AG04449 (cell line): Measurements from ENCODE around the gene VTN.

Source experiments
- CTCF ChIA-PET: fragments of 350-600 bp; formaldehyde crosslinking; extraction: SDS; loops from one replicate; lab custom pipeline; 2021; ENCODE audit warnings: antibody characterized with exemption; lab: Yijun Ruan, JAX
- POLR2A ChIA-PET: fragments of 400-600, 350-600 bp; formaldehyde crosslinking; extraction: SDS; loops from one replicate; lab custom pipeline; 2020; ENCODE audit warnings: antibody characterized with exemption, inconsistent platforms; lab: Yijun Ruan, JAX
- DNase-seq: peaks from one replicate; pipeline ENCODE4 v3.0.0-alpha.2; 2010; ENCODE audit warnings: low read depth, low spot score
- H3K4me3 ChIP-seq: 2 replicates; pipeline ENCODE4 v1.5.1; 2011; ENCODE audit warnings: low read depth, mild to moderate bottlenecking, control low read depth, low read length
- TF ChIP-seq, protein P1 (sequence below): IDR thresholded peaks from one replicate; pipeline ENCODE4 v1.5.1; 2011; ENCODE audit warnings: mild to moderate bottlenecking, moderate library complexity, low read length, control low read depth, inconsistent platforms; ENCODE audit not compliant: insufficient read depth; ENCODE audit errors: missing control alignments

Gene VTN

DNA sequence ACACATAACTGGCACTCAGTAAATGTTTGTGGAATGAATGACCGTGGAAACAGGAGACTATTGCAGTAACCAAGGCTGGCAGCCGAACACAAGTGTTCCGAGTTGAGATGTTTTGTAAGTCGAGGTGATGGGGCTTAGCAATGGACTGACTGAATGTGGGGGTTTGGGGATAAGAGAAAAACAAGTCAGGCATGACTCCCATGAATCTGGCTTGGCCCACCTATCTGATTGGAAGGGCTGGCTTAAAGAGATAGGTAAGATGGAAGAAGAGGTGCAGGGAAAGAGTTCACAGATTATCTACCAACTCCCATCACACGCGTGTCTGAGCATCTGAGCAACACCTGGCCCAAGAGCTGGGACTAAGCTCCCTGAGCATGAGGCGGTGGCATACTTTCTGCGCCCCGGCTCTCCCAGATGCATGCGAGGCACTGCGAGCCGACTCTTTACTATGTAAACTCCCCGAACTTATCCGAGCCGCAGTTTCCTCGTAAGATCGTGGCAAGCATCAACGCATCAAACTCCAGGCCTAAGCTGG lies 35.4 kb downstream of the VTN start:
- peak overlapping the region; percentile 83 for H3K4me3 ChIP-seq
- TF ChIP-seq, protein P1, sequence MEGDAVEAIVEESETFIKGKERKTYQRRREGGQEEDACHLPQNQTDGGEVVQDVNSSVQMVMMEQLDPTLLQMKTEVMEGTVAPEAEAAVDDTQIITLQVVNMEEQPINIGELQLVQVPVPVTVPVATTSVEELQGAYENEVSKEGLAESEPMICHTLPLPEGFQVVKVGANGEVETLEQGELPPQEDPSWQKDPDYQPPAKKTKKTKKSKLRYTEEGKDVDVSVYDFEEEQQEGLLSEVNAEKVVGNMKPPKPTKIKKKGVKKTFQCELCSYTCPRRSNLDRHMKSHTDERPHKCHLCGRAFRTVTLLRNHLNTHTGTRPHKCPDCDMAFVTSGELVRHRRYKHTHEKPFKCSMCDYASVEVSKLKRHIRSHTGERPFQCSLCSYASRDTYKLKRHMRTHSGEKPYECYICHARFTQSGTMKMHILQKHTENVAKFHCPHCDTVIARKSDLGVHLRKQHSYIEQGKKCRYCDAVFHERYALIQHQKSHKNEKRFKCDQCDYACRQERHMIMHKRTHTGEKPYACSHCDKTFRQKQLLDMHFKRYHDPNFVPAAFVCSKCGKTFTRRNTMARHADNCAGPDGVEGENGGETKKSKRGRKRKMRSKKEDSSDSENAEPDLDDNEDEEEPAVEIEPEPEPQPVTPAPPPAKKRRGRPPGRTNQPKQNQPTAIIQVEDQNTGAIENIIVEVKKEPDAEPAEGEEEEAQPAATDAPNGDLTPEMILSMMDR, result no peak
- DNase-seq, result no peak
- ChIA-PET CTCF (interaction anchor here (0.9 to 1.9 kb wide), 11 partner anchors 9 to 102 kb away, joined by 3 to 14 read pairs (median 5); partner anchors contain the start of gene POLDIP2), POLR2A (interaction anchor here (1.2 to 2.6 kb wide), 4 partner anchors 11 to 36 kb away, joined by 3 to 55 read pairs (median 16); partner anchors contain the start of genes POLDIP2 and VTN)

DNA sequence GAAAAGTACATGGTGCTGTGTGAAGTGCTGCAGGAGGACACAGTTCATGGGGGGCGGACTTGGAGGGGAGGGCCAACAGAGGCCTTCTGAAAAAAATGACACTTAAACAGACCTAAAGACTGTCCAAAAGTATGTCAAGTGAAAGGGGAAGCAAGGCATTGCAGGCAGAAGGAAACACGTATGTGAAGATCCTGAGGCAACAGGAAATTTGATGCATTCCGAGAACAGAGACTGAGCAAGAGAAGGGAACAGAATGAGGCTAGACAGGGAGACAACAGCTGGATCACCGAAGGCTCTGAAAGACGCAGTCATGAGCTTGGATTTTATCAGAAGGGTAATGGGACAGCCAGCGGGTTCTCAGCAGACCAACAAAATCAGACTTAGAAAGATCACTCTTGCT lies 35.9 kb downstream of the VTN start:
- no peak for DNase-seq
- POLR2A ChIA-PET, result interaction anchor here (2.6 kb wide), 1 partner anchor 12 kb away, joined by 55 read pairs; no protein-coding TSS in a partner anchor
- H3K4me3 ChIP-seq, result peak overlapping the region; percentile 83
- CTCF ChIA-PET, result interaction anchor here (1.1 to 1.9 kb wide), 4 partner anchors 8 to 81 kb away, joined by 3 to 7 read pairs (median 4); partner anchors contain the start of gene POLDIP2
- TF ChIP-seq, protein P1, result no peak

DNA sequence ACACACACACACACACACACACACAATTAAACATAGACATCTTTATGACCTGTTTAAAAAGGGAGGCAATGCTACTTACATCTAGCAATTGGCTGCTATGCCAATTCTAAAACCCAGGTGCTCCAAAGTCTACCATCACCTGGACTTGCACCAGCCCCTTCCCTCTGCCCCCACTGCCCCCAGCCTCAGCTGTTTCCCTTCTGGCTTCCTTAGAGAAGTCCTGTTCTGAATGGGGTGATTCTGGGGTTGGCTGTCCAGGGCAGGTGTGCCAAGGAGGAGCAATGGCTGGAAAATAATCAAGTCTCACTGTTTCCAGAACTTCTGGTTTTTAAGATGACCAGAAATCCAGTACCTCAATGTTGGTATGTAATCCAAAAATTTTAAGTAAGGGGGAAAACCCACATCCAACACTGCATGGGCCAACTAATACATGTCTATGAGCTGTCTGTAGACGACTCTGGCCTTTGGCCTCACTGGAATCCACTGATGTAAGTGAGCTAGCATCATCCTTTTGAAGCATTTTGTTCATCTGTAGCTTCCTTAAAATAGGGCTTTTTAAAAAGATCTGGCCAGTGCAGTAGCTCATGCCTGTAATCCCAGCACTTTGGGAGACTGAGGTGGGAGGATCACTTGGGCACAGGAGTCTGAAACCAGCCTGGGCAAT lies 36.9 kb downstream of the VTN start:
- TF ChIP-seq, protein P1, result no peak
- no peak overlapping the region for H3K4me3 ChIP-seq
- no peak for DNase-seq
- POLR2A ChIA-PET, result interaction anchor here (0.7 kb wide), 1 partner anchor 29 kb away, joined by 3 read pairs; no protein-coding TSS in a partner anchor
- CTCF ChIA-PET, result interaction anchor here (1.3 kb wide), 1 partner anchor 528 kb away, joined by 4 read pairs; no protein-coding TSS in a partner anchor

DNA sequence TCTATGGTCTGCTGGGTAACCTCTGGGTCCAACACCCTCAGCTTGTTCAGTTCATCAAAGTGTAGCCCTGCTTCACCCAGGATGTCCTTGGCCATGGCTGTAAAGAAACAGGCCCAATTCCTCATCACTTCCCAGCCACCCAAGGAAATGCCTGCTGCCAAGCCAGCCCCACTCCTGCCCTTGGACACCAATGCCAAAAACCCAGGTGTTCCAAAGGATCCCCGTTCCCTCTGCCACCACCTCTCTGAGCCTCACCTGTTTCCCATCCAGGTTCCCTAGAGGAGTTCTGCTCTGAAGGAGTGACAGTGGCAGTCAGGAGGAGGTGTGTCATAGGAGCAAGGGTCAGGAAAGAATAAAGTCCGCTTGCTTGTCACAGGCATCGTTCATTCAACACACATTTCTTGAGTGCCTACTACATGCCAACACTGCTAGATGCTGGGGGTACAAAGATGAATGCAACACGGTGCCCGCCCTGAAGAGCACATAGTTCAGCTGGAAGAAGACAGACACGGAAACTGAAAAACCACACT lies 38.2 kb downstream of the VTN start:
- ChIA-PET POLR2A (no interaction called here), CTCF (interaction anchor here (1.3 to 2.0 kb wide), 2 partner anchors 11 to 527 kb away, joined by 4 to 14 read pairs; no protein-coding TSS in a partner anchor)
- TF ChIP-seq, protein P1, result no peak

DNA sequence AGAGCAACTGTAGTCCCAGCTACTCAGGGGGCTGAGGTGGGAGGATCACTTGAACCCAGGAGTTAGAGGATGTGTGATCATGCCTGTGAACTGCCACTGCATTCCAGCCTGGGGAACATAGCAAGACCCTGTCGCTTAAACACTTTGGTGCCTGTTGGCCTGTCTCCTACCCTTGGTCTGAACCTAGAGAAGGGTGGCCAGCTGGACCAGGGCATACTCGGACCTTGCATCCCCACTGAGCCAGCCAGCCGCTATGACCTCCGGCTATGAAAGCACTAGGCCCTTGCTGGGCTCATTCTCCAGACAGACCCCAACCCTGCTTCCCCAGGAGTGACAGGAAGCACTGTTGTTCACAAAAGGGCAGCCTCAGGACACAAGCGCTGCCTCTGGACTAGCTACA lies 39.4 kb downstream of the VTN start:
- POLR2A ChIA-PET, result no interaction called here

More for the DNA sequence above, 38.2 kb downstream of the VTN start:
- H3K4me3 ChIP-seq, result no peak overlapping the region
- DNase-seq, result no peak

More for the DNA sequence above, 39.4 kb downstream of the VTN start:
- CTCF ChIA-PET, result interaction anchor here (1.2 to 2.0 kb wide), 2 partner anchors 10 to 96 kb away, joined by 3 to 14 read pairs; no protein-coding TSS in a partner anchor
- TF ChIP-seq, protein P1, result no peak
- DNase-seq, result no peak
- H3K4me3 ChIP-seq, result no peak overlapping the region
